ENCODE data around the gene FGD6. TPM values are rescaled to one million over a fixed set of nuclear protein-coding genes. Genes with fewer than 3 reads are reported as not detected.

Gene FGD6
- total RNA-seq, 1 donor from 2014 or later, result 42.1 TPM

DNA sequence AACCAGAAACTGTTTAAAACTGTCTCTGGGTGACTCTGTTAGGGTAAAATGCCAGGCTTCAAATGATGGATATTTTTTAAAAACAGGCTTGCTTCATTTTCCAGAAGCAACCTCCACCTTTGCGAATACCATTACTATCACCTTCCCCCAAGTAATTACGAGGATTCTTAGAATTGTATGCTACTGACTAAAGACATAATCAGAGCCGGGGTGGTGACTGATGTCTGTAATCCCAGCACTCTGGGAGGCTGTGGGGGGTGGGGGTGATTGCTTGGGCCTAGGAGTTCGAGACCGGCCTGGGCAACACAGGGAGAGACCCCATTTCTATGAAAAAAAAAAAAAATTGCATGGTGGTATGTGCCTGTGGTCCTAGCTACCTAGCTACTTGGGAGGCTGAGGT, 38.3 kb downstream of the FGD6 start:
- TF ChIP-seq, protein P1, sequence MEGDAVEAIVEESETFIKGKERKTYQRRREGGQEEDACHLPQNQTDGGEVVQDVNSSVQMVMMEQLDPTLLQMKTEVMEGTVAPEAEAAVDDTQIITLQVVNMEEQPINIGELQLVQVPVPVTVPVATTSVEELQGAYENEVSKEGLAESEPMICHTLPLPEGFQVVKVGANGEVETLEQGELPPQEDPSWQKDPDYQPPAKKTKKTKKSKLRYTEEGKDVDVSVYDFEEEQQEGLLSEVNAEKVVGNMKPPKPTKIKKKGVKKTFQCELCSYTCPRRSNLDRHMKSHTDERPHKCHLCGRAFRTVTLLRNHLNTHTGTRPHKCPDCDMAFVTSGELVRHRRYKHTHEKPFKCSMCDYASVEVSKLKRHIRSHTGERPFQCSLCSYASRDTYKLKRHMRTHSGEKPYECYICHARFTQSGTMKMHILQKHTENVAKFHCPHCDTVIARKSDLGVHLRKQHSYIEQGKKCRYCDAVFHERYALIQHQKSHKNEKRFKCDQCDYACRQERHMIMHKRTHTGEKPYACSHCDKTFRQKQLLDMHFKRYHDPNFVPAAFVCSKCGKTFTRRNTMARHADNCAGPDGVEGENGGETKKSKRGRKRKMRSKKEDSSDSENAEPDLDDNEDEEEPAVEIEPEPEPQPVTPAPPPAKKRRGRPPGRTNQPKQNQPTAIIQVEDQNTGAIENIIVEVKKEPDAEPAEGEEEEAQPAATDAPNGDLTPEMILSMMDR (IDR thresholded peaks at IDR 0.05; ENCODE audit: partially characterized antibody, unreplicated experiment), result no peak
- peaks cover 4% of the 10 kb centered on the region for H3K4me1 Mint-ChIP-seq (ENCODE audit: low read depth, unreplicated experiment)
- H3K9me3 Mint-ChIP-seq (ENCODE audit: unreplicated experiment), result peaks cover 1% of the 10 kb centered on the region
- no peak for DNase-seq
- no peak overlapping the region for H3K27ac Mint-ChIP-seq (ENCODE audit: unreplicated experiment)
- H3K27me3 Mint-ChIP-seq (ENCODE audit: unreplicated experiment), result no peaks in the 10 kb centered on the region
- H3K36me3 Mint-ChIP-seq (ENCODE audit: unreplicated experiment), result no peaks in the 10 kb centered on the region
- H3K4me3 Mint-ChIP-seq (ENCODE audit: unreplicated experiment), result no peak overlapping the region

DNA sequence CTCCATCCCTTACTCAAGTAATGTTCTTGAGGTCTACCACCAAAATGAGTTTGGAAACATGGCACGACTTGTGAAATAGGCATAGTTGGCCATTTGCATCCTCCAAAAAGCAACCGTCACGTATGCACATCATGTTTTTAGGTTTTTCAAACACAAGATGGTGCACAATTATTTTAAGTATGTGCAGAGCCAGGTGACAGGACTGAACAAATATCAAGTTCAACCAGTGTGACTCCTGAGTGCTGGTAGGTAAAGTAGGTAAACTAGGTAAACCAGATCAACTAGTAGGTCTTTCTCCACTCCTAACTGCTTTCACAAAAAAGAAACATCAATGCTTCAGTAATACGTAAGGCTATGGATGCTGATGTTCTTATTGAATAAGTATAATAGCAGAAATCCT, 39.1 kb downstream of the FGD6 start:
- Mint-ChIP-seq H3K36me3 (ENCODE audit: unreplicated experiment) (no peaks in the 10 kb centered on the region), H3K4me3 (ENCODE audit: unreplicated experiment) (no peak overlapping the region), H3K4me1 (ENCODE audit: low read depth, unreplicated experiment) (peaks cover 5% of the 10 kb centered on the region), H3K27ac (ENCODE audit: unreplicated experiment) (no peak overlapping the region), H3K9me3 (ENCODE audit: unreplicated experiment) (peaks cover 1% of the 10 kb centered on the region), H3K27me3 (ENCODE audit: unreplicated experiment) (no peaks in the 10 kb centered on the region)
- TF ChIP-seq, protein P1 (IDR thresholded peaks at IDR 0.05; ENCODE audit: partially characterized antibody, unreplicated experiment), result no peak
- no peak for DNase-seq

DNA sequence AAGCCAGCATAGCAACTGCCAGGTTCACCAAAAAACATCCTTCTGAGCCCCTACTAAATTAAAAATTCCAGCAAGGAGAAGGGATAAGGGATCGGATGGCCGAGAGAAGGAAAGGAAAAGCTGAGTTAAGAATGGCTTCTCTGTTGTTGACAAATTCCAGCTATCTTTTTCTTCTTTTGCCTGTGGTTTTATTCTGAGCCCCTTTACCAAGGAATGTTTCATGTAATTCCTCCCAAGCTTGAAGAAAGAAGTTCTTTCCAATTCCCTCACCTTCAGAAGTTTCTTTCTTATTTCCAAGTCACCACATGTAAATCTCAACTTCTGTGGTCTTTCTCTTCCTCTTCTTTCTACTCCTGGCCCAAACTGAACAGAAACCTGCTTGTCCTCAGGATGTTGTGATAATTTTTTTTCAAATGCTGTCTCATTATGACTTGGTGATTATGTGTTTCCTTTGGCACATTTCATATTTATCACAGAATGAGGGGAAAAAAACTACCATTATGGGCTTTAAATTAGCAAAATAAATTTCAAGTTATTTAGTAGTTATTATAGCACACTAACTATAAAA, 40.0 kb downstream of the FGD6 start:
- no peak for DNase-seq
- H3K36me3 Mint-ChIP-seq (ENCODE audit: unreplicated experiment), result no peaks in the 10 kb centered on the region
- H3K4me1 Mint-ChIP-seq (ENCODE audit: low read depth, unreplicated experiment), result peaks cover 4% of the 10 kb centered on the region
- H3K27me3 Mint-ChIP-seq (ENCODE audit: unreplicated experiment), result no peaks in the 10 kb centered on the region
- peaks cover 1% of the 10 kb centered on the region for H3K9me3 Mint-ChIP-seq (ENCODE audit: unreplicated experiment)
- TF ChIP-seq, protein P1 (IDR thresholded peaks at IDR 0.05; ENCODE audit: partially characterized antibody, unreplicated experiment), result no peak
- H3K4me3 Mint-ChIP-seq (ENCODE audit: unreplicated experiment), result no peak overlapping the region
- H3K27ac Mint-ChIP-seq (ENCODE audit: unreplicated experiment), result no peak overlapping the region

DNA sequence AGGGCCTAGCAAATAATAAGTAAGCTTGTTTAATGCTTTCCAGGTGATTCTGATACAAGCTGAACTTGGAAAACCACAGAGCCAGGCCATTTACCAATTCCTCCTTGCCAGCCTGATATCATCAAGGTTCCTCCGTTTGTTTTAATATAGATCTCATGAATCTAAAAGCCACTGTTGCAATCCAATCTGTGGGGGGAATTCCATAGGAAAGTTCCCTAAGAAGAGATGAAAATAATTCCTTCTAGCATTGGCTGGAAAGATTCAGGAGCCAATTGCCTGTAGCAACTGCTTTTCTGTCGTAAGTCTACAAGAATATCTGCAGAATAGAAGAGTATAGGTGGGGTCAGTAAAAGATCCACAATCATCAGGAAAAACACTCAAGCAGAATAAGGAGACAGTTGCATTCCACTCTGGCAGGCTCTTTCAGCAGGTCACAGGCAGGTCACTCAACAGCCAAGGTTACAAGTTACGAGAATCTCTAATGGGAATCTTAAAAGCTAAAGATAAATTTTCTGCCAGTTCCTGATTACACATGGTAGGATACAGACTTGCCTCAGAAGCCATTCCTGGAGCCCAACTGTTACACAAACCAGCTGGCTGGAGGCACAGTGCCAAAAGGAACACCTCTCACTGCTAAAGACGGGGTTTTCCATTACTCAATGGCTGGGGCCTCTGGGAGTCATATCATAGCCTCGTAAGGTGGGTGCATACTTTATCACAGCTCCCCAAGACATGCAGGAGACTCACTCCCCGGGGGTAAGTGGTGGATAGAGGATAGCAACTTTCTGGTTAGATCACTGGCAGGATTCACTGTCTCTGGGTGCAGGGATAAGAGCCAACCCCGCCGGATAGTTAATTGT, 43.6 kb downstream of the FGD6 start:
- Mint-ChIP-seq H3K9me3 (ENCODE audit: unreplicated experiment) (peaks cover 1% of the 10 kb centered on the region), H3K27ac (ENCODE audit: unreplicated experiment) (no peak overlapping the region)
- no peak for DNase-seq

More for the DNA sequence above, 43.6 kb downstream of the FGD6 start:
- no peaks in the 10 kb centered on the region for H3K36me3 Mint-ChIP-seq (ENCODE audit: unreplicated experiment)
- peaks cover 4% of the 10 kb centered on the region for H3K4me1 Mint-ChIP-seq (ENCODE audit: low read depth, unreplicated experiment)
- H3K4me3 Mint-ChIP-seq (ENCODE audit: unreplicated experiment), result no peak overlapping the region
- H3K27me3 Mint-ChIP-seq (ENCODE audit: unreplicated experiment), result no peaks in the 10 kb centered on the region
- TF ChIP-seq, protein P1 (IDR thresholded peaks at IDR 0.05; ENCODE audit: partially characterized antibody, unreplicated experiment), result no peak

Measured in glutamatergic neuron (in vitro differentiated cells).